GM23248 (cell line): Measurements from ENCODE around the gene NAA40. TPM values are rescaled to one million over a fixed set of nuclear protein-coding genes. Genes with fewer than 3 reads are reported as not detected.

Experiments
- DNase-seq: peaks from one replicate; pipeline ENCODE4 v3.0.0-alpha.2; 2015
- H2AFZ ChIP-seq: fragments of 200-600 bp; sonication (generic); 2 replicates; pipeline ENCODE4 v1.6.1; 2016; ENCODE audit warnings: antibody characterized with exemption
- H3F3A ChIP-seq: fragments of 200-600 bp; sonication (generic); 2 replicates; pipeline ENCODE4 v1.6.1; 2016; ENCODE audit warnings: mild to moderate bottlenecking, antibody characterized with exemption, mixed run types; ENCODE audit not compliant: insufficient read depth
- H3K27ac ChIP-seq: fragments of 200-600 bp; sonication (generic); 2 replicates; pipeline ENCODE4 v1.5.1; 2016; ENCODE audit warnings: mild to moderate bottlenecking
- H3K27me3 ChIP-seq: fragments of 200-600 bp; sonication (generic); replicated peaks from 2 replicates; pipeline ENCODE4 v1.6.1; 2016; ENCODE audit warnings: mild to moderate bottlenecking; ENCODE audit not compliant: insufficient read depth
- H3K36me3 ChIP-seq: fragments of 200-600 bp; sonication (generic); 2 replicates; pipeline ENCODE4 v1.6.1; 2016; ENCODE audit warnings: low read depth, mild to moderate bottlenecking
- H3K4me1 ChIP-seq: fragments of 200-600 bp; sonication (generic); 2 replicates; pipeline ENCODE4 v1.6.1; 2016; ENCODE audit warnings: mild to moderate bottlenecking; ENCODE audit not compliant: insufficient read depth
- H3K4me2 ChIP-seq: fragments of 200-600 bp; sonication (generic); one replicate; pipeline ENCODE4 v1.6.1; 2016; ENCODE audit warnings: mild to moderate bottlenecking; ENCODE audit not compliant: unreplicated experiment
- H3K4me3 ChIP-seq: fragments of 200-600 bp; sonication (generic); 2 replicates; pipeline ENCODE4 v1.5.1; 2016; ENCODE audit warnings: mild to moderate bottlenecking
- H3K79me2 ChIP-seq: fragments of 200-600 bp; sonication (generic); 2 replicates; pipeline ENCODE4 v1.6.1; 2016; ENCODE audit warnings: mild to moderate bottlenecking; ENCODE audit not compliant: insufficient read depth
- H3K9ac ChIP-seq: fragments of 200-600 bp; sonication (generic); 2 replicates; pipeline ENCODE4 v1.6.1; 2016; ENCODE audit warnings: mild to moderate bottlenecking
- H3K9me2 ChIP-seq: fragments of 200-600 bp; sonication (generic); 2 replicates; pipeline ENCODE4 v1.6.1; 2016; ENCODE audit warnings: mixed run types, mild to moderate bottlenecking, moderate library complexity; ENCODE audit not compliant: insufficient read depth
- H3K9me3 ChIP-seq: fragments of 200-600 bp; sonication (generic); one replicate; pipeline ENCODE4 v1.6.1; 2017; ENCODE audit warnings: low read depth
- H4K20me1 ChIP-seq: fragments of 200-600 bp; sonication (generic); 2 replicates; pipeline ENCODE4 v1.6.0; 2016; ENCODE audit not compliant: insufficient read depth
- EZH2 ChIP-seq: fragments of 200-600 bp; sonication (generic); IDR thresholded peaks from 2 replicates; pipeline ENCODE4 v1.6.1; 2018; ENCODE audit warnings: antibody characterized with exemption, mild to moderate bottlenecking; ENCODE audit not compliant: insufficient read depth, poor library complexity, severe bottlenecking
- EZH2phosphoT487 ChIP-seq: fragments of 200-600 bp; sonication (generic); IDR thresholded peaks from 2 replicates; pipeline ENCODE4 v1.6.1; 2018; ENCODE audit warnings: antibody characterized with exemption, moderate library complexity, mild to moderate bottlenecking, low read depth; ENCODE audit not compliant: insufficient read depth
- whole genome bisulfite sequencing, 2 experiments: methylation state at CpG; one replicate each; pipeline ENCODE4 v1.1.6; 2015 to 2017; ENCODE audit warnings: low lambda C conversion rate in 2 of 2, low coverage in 1 of 2; ENCODE audit errors: missing lambda C conversion rate in 2 of 2; 5-methylcytosine and 5-hydroxymethylcytosine counted together
- in situ Hi-C: fragments of 300-500 bp; cut with MboI; formaldehyde crosslinking; loops from 2 replicates; pipeline ENCODE4 v1.15.0; 2020
- polyA plus RNA-seq: library from polyadenylated mRNA; unstranded; fragments of >200 nt; fragmentation: Nextera tagmentation; extraction: Ambion mirVana; gene quantifications from 2 replicates; pipeline ENCODE4 v1.2.1, GENCODE V29; 2016
- total RNA-seq: library from RNA; depleted of rRNA; stranded (reverse); fragments of >200 nt; shearing (Covaris generic); gene quantifications from 2 replicates; pipeline ENCODE4 v1.2.3, GENCODE V29; 2014

NAA40 gene
- total and polyA plus RNA-seq, 2 experiments from 2014 or later: 11.7 to 12.0 TPM

DNA sequence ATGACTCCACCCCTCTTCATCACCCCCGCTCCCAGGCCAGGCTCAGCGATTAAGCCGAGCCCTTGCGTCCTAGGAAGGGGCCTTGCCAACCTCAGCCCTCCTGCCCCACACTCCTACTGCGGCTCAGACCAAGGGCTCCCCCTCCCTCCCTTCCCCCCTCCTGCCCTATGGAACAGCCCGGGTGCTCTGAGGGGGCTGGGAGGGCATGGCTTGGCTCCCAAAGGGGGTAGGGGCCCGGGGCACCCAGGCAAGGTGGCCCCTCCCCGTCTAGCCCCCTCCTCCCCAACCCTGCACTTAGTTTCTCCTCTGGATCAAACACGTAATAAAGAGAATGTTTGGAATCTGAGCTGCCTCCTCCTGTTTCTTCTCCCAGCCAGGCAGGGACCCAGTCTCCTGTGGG lies 28.1 kb upstream of the NAA40 start:
- Histone ChIP-seq H3F3A (no peaks in the 10 kb centered on the region), H3K4me1 (no peaks in the 10 kb centered on the region), H3K27ac (no peak overlapping the region), H3K9me3 (no peaks in the 10 kb centered on the region), H3K9ac (no peak overlapping the region), H3K36me3 (no peaks in the 10 kb centered on the region), H3K9me2 (no peaks in the 10 kb centered on the region), H2AFZ (no peak overlapping the region), H3K79me2 (no peaks in the 10 kb centered on the region), H3K4me3 (no peak overlapping the region), H3K27me3 (no peaks in the 10 kb centered on the region), H4K20me1 (no peaks in the 10 kb centered on the region), H3K4me2 (no peak overlapping the region)
- 68 to 70% methylated on average over 6 to 9 of the region's 9 CpGs for WGBS, 2 experiments
- in situ Hi-C loops: no loop called here
- DNase-seq: no peak
- TF ChIP-seq EZH2phosphoT487: no peak
- no peak for TF ChIP-seq EZH2

DNA sequence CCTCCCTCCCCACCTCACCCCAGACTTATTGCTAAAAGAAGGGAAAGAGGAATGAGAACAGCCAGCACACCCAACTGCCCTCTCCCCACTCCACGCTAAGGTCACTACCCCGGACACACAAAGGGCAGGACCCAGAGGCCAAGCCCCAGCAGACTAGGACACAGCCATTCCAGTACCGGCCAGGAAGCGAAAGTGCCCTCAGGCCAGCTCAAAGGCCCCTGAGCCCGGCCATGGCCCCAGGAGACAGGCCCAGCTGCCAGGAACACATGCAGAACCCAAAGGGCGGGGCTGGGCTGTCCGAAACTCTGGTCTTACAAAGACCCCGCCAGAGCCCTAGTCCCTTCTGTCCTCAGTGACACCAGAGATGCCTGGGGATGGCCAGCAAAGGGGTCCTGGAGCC lies 27.4 kb upstream of the NAA40 start:
- H3K9me2 ChIP-seq: no peaks in the 10 kb centered on the region
- no peaks in the 10 kb centered on the region for H3K79me2 ChIP-seq
- no peaks in the 10 kb centered on the region for H3K27me3 ChIP-seq
- DNase-seq: no peak
- WGBS, 2 experiments: 83 to 85% methylated on average over 8 of the region's 8 CpGs
- H3K4me3 ChIP-seq: no peak overlapping the region
- H3K36me3 ChIP-seq: no peaks in the 10 kb centered on the region
- no peak overlapping the region for H3K4me2 ChIP-seq
- TF ChIP-seq EZH2 (no peak), EZH2phosphoT487 (no peak)
- H3F3A ChIP-seq: no peaks in the 10 kb centered on the region
- no peak overlapping the region for H3K9ac ChIP-seq
- H3K27ac ChIP-seq: no peak overlapping the region
- in situ Hi-C loops: no loop called here
- H3K9me3 ChIP-seq: no peaks in the 10 kb centered on the region
- H3K4me1 ChIP-seq: no peaks in the 10 kb centered on the region
- no peaks in the 10 kb centered on the region for H4K20me1 ChIP-seq
- H2AFZ ChIP-seq: no peak overlapping the region

DNA sequence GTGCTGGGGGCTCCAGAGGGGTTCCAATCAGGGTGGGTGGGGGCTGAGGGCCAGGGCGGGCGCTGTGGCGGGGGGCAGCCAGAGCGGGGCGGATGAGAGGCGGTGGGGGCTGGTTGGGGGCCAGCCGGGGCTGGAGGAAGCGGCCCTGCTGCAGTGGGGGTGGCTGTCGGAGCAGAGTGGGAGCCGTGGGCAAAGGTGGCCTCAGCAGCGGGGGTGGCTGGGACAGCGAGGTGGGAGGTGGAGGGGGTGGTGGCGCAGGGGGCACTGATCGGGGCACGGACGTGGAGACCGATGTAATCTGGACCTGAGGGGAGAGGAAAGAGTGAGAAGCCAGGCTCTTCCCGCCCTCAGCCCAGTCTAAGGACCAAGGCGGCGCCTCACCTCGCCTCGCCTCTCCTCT lies 26.9 kb upstream of the NAA40 start:
- H3K9me3 ChIP-seq: no peaks in the 10 kb centered on the region
- TF ChIP-seq EZH2 (no peak), EZH2phosphoT487 (no peak)
- no peak for DNase-seq
- no peak overlapping the region for H3K27ac ChIP-seq
- no peaks in the 10 kb centered on the region for H3K79me2 ChIP-seq
- H2AFZ ChIP-seq: no peak overlapping the region
- no peak overlapping the region for H3K4me3 ChIP-seq
- no peaks in the 10 kb centered on the region for H3K36me3 ChIP-seq
- 91% methylated on average over 22 of the region's 22 CpGs; no CpG with 5 or more reads in 1 of the 2 experiments for whole genome bisulfite sequencing, 2 experiments
- H3F3A ChIP-seq: no peaks in the 10 kb centered on the region
- H3K9me2 ChIP-seq: no peaks in the 10 kb centered on the region
- H4K20me1 ChIP-seq: no peaks in the 10 kb centered on the region
- in situ Hi-C loops: no loop called here
- H3K9ac ChIP-seq: no peak overlapping the region
- no peaks in the 10 kb centered on the region for H3K4me1 ChIP-seq
- H3K27me3 ChIP-seq: no peaks in the 10 kb centered on the region
- no peak overlapping the region for H3K4me2 ChIP-seq

DNA sequence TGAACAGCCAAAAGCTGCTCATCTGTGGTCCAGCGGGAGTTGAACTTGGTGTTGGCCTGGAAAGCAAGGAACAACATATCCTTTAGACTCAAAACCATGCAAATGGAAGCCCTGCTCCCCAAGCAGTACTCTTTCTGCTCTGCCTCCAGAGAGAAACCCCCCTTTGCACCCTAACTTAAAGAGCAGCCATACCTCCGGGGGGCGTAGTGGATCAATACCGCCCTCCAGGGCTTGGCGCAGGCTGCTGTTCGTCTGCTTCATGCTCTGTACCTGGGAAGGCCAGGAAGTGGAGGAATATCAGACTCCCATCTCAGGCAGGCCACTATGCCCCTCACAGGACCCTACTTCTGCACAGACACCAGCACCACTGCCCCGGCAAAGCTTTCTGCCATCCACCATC lies 26.1 kb upstream of the NAA40 start:
- in situ Hi-C loops: no loop called here
- Histone ChIP-seq H3K27ac (no peak overlapping the region), H3F3A (no peaks in the 10 kb centered on the region), H3K79me2 (no peaks in the 10 kb centered on the region), H3K27me3 (no peaks in the 10 kb centered on the region), H3K4me2 (no peak overlapping the region), H3K9me3 (no peaks in the 10 kb centered on the region), H3K36me3 (no peaks in the 10 kb centered on the region), H3K4me3 (no peak overlapping the region), H3K9me2 (no peaks in the 10 kb centered on the region), H2AFZ (no peak overlapping the region), H3K4me1 (no peaks in the 10 kb centered on the region; the same call in 1 of the 2 replicates), H4K20me1 (no peaks in the 10 kb centered on the region), H3K9ac (no peak overlapping the region)
- WGBS, 2 experiments: 95 to 96% methylated on average over 7 of the region's 7 CpGs
- DNase-seq: no peak
- TF ChIP-seq EZH2phosphoT487 (no peak), EZH2 (no peak)
